Neural cell (in vitro differentiated cells): ENCODE data around the gene ATP1A1. TPM values are rescaled to one million over a fixed set of nuclear protein-coding genes. Genes with fewer than 3 reads are reported as not detected.

Source experiments
- H2AFZ ChIP-seq: fragments of 200-600, 300-800 bp; sonication (generic), shearing (Covaris generic); 2 replicates; pipeline ENCODE4 v1.6.0; 2014; ENCODE audit warnings: low read depth, mild to moderate bottlenecking, antibody characterized with exemption, low read length, moderate library complexity
- H3F3A ChIP-seq: fragments of 200-600 bp; shearing (Covaris generic); 2 replicates; pipeline ENCODE4 v1.6.1; 2016; ENCODE audit warnings: mild to moderate bottlenecking, moderate library complexity, mixed read lengths, antibody characterized with exemption, low read length; ENCODE audit not compliant: insufficient read depth, poor library complexity, severe bottlenecking
- H3K27ac ChIP-seq: fragments of 200-600, 300-800 bp; sonication (generic), shearing (Covaris generic); 2 replicates; pipeline ENCODE4 v1.5.1; 2014; ENCODE audit warnings: mild to moderate bottlenecking, low read length, moderate library complexity
- H3K27me3 ChIP-seq: fragments of 300-800, 200-600 bp; sonication (generic), shearing (Covaris generic); 2 replicates; pipeline ENCODE4 v1.6.0; 2014; ENCODE audit warnings: mild to moderate bottlenecking, low read depth, low read length, moderate library complexity; ENCODE audit not compliant: insufficient read depth
- H3K36me3 ChIP-seq: fragments of 300-800, 200-600 bp; sonication (generic), shearing (Covaris generic); 2 replicates; pipeline ENCODE4 v1.5.1; 2014; ENCODE audit warnings: mild to moderate bottlenecking, antibody characterized with exemption, low read length, moderate library complexity; ENCODE audit not compliant: insufficient read depth
- H3K4me2 ChIP-seq: fragments of 300-800, 200-600 bp; sonication (generic), shearing (Covaris generic); 2 replicates; pipeline ENCODE4 v1.6.0; 2014; ENCODE audit warnings: mild to moderate bottlenecking, low read length
- H3K4me3 ChIP-seq: fragments of 300-800, 200-600 bp; sonication (generic), shearing (Covaris generic); 2 replicates; pipeline ENCODE4 v1.5.1; 2014; ENCODE audit warnings: mild to moderate bottlenecking, low read length, moderate library complexity
- H3K79me2 ChIP-seq: fragments of 200-600 bp; shearing (Covaris generic); replicated peaks from 2 replicates; pipeline ENCODE4 v1.6.0; 2014; ENCODE audit warnings: mild to moderate bottlenecking, low read length, moderate library complexity; ENCODE audit not compliant: insufficient read depth
- H3K9ac ChIP-seq: fragments of 300-800, 200-600 bp; sonication (generic), shearing (Covaris generic); 2 replicates; pipeline ENCODE4 v1.6.1; 2016; ENCODE audit warnings: mild to moderate bottlenecking, low read length, mixed read lengths
- H3K9me2 ChIP-seq: fragments of 200-600 bp; shearing (Covaris generic); 2 replicates; pipeline ENCODE4 v1.6.1; 2016; ENCODE audit warnings: mild to moderate bottlenecking, low read length, mixed read lengths; ENCODE audit not compliant: insufficient read depth
- H3K9me3 ChIP-seq: fragments of 200-600, 300-800 bp; sonication (generic), shearing (Covaris generic); 2 replicates; pipeline ENCODE4 v1.6.1; 2016; ENCODE audit warnings: mild to moderate bottlenecking, mixed run types, low read length, moderate library complexity, mixed read lengths
- H4K20me1 ChIP-seq: fragments of 200-600 bp; shearing (Covaris generic); 2 replicates; pipeline ENCODE4 v1.6.1; 2016; ENCODE audit warnings: mild to moderate bottlenecking, mixed run types; ENCODE audit not compliant: insufficient read depth
- CTCF ChIP-seq: fragments of 450-650 bp; IDR thresholded peaks from 2 replicates; pipeline ENCODE4 v1.5.1; 2014; ENCODE audit warnings: antibody characterized with exemption, mild to moderate bottlenecking, moderate library complexity; ENCODE audit not compliant: poor library complexity, severe bottlenecking
- EP300 ChIP-seq: fragments of 450-650 bp; conservative IDR thresholded peaks from 2 replicates; pipeline ENCODE4 v1.6.1; 2014; ENCODE audit warnings: antibody characterized with exemption, mild to moderate bottlenecking, moderate library complexity; ENCODE audit not compliant: poor library complexity, severe bottlenecking
- EZH2 ChIP-seq: fragments of 200-600, 300-800 bp; shearing (Covaris generic), sonication (generic); IDR thresholded peaks from 2 replicates; pipeline ENCODE4 v1.6.1; 2014; ENCODE audit warnings: antibody characterized with exemption, low read length, borderline replicate concordance, mild to moderate bottlenecking; ENCODE audit not compliant: insufficient read depth, poor library complexity, severe bottlenecking
- MXI1 ChIP-seq: fragments of 450-650 bp; conservative IDR thresholded peaks from 2 replicates; pipeline ENCODE4 v1.6.1; 2014; ENCODE audit warnings: antibody characterized with exemption, mild to moderate bottlenecking; ENCODE audit not compliant: poor library complexity, severe bottlenecking
- POLR2AphosphoS5 ChIP-seq: IDR thresholded peaks from 2 replicates; pipeline ENCODE4 v1.6.1; 2012
- RAD21 ChIP-seq: fragments of 450-650 bp; conservative IDR thresholded peaks from 2 replicates; pipeline ENCODE4 v1.6.1; 2014; ENCODE audit warnings: antibody characterized with exemption, mild to moderate bottlenecking, moderate library complexity
- REST ChIP-seq: IDR thresholded peaks from 2 replicates; pipeline ENCODE4 v1.6.1; 2012; ENCODE audit warnings: borderline replicate concordance
- SMC3 ChIP-seq: fragments of 450-650 bp; conservative IDR thresholded peaks from 2 replicates; pipeline ENCODE4 v1.6.1; 2014; ENCODE audit warnings: antibody characterized with exemption, mild to moderate bottlenecking, moderate library complexity; ENCODE audit not compliant: poor library complexity
- TAF1 ChIP-seq: IDR thresholded peaks from 2 replicates; pipeline ENCODE4 v1.6.1; 2012; ENCODE audit warnings: low read depth
- polyA plus RNA-seq: library from polyadenylated mRNA; depleted of rRNA; stranded (reverse); fragments of >200 nt; gene quantifications from 2 replicates; pipeline ENCODE4 v1.2.3, GENCODE V29; 2014

The ATP1A1 gene
- polyA plus RNA-seq, 1 donor from 2014 or later: 44.2 TPM

GRCh38 chr1:116407033-116407432 is 34.0 kb downstream of the ATP1A1 start:
- Histone ChIP-seq H3K27ac (no peak overlapping the region), H3K4me3 (no peak overlapping the region), H3K79me2 (no peaks in the 10 kb centered on the region), H3K9ac (no peak overlapping the region), H2AFZ (no peak overlapping the region), H3K36me3 (peaks cover 4% of the 10 kb centered on the region), H3F3A (no peaks in the 10 kb centered on the region), H3K9me3 (no peaks in the 10 kb centered on the region), H4K20me1 (no peaks in the 10 kb centered on the region), H3K9me2 (no peaks in the 10 kb centered on the region), H3K4me2 (no peak overlapping the region), H3K27me3 (no peaks in the 10 kb centered on the region)
- TF ChIP-seq EZH2 (no peak), TAF1 (no peak), SMC3 (no peak), REST (no peak), CTCF (no peak), POLR2AphosphoS5 (no peak)

DNA sequence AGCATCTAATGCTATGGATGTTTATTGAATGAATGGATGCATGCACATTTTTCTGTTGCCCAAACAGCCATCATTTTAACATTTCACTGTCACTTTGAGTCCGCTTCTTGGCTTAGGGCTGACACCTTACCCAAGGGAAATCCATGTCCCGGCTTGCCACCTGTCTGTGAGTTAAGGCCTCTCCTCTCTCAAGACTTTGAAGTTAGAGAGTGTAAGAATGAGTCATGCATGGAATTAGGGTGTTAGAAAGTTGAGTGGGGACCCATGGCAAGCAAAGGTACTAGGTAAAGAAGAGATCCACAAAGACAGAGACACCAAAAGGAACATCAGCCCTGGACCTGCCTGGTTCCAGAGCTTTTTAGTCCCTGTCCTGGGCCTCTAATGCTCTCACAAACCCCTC is 35.1 kb downstream of the ATP1A1 start:
- Histone ChIP-seq H4K20me1 (no peaks in the 10 kb centered on the region), H2AFZ (no peak overlapping the region), H3K4me2 (no peak overlapping the region), H3K9me3 (no peaks in the 10 kb centered on the region), H3K27ac (no peak overlapping the region), H3K4me3 (no peak overlapping the region), H3F3A (no peaks in the 10 kb centered on the region), H3K79me2 (no peaks in the 10 kb centered on the region), H3K36me3 (peaks cover 4% of the 10 kb centered on the region), H3K9ac (no peak overlapping the region), H3K27me3 (no peaks in the 10 kb centered on the region), H3K9me2 (no peaks in the 10 kb centered on the region)
- TF ChIP-seq RAD21: no peak
- no peak for TF ChIP-seq EZH2
- TF ChIP-seq CTCF: no peak
- no peak for TF ChIP-seq MXI1
- no peak for TF ChIP-seq SMC3
- no peak for TF ChIP-seq REST
- no peak for TF ChIP-seq POLR2AphosphoS5
- TF ChIP-seq EP300: no peak
- no peak for TF ChIP-seq TAF1
